Measurements from ENCODE around the gene ARHGAP23. TPM values are rescaled to one million over a fixed set of nuclear protein-coding genes. Genes with fewer than 3 reads are reported as not detected.
"Not testable (repeated sequence)": the region's sequence is repeated elsewhere in the genome, so short reads cannot be mapped to it uniquely, and the experiment has no call there.

Gene ARHGAP23
- total RNA-seq, 1 experiment from 2014 or later, result 56.4 TPM

- peaks cover 45% of the 10 kb centered on the region for H3K36me3 ChIP-seq
- no peaks in the 10 kb centered on the region for H3K27me3 ChIP-seq (replicated peaks)
- H3K4me3 ChIP-seq, result no peak overlapping the region
- no peaks in the 10 kb centered on the region for H3K4me1 ChIP-seq (replicated peaks)
- DNase-seq (ENCODE audit: low read depth in 1 of 2, low spot score in 2 of 2), result no peak
- H3K27ac ChIP-seq, result no peak overlapping the region
- no peaks in the 10 kb centered on the region for H3K9me3 ChIP-seq (replicated peaks)
Measured at GRCh38 chr17:38507436-38507835, 79.2 kb downstream of the ARHGAP23 start.

- no peak overlapping the region for H3K4me3 ChIP-seq
- no peaks in the 10 kb centered on the region for H3K27me3 ChIP-seq (replicated peaks)
- H3K9me3 ChIP-seq (replicated peaks), result no peaks in the 10 kb centered on the region
- H3K27ac ChIP-seq, result no peak overlapping the region
- no peak for DNase-seq (ENCODE audit: low read depth in 1 of 2, low spot score in 2 of 2)
- H3K36me3 ChIP-seq, result peaks cover 42% of the 10 kb centered on the region
- H3K4me1 ChIP-seq (replicated peaks), result no peaks in the 10 kb centered on the region
Measured at GRCh38 chr17:38507921-38508569, 79.8 kb downstream of the ARHGAP23 start.

- no peak overlapping the region for H3K27ac ChIP-seq
- H3K4me1 ChIP-seq (replicated peaks), result no peaks in the 10 kb centered on the region
- no peaks in the 10 kb centered on the region for H3K27me3 ChIP-seq (replicated peaks)
- peaks cover 38% of the 10 kb centered on the region for H3K36me3 ChIP-seq
- no peak overlapping the region for H3K4me3 ChIP-seq
- DNase-seq (ENCODE audit: low read depth in 1 of 2, low spot score in 2 of 2), result no peak
- no peaks in the 10 kb centered on the region for H3K9me3 ChIP-seq (replicated peaks)
Measured at GRCh38 chr17:38508570-38508950, 80.3 kb downstream of the ARHGAP23 start.

GRCh38 chr17:38508954-38509771 lies 80.9 kb downstream of the ARHGAP23 start:
- Histone ChIP-seq H3K4me3 (no peak overlapping the region), H3K27ac (no peak overlapping the region), H3K9me3 (replicated peaks) (no peaks in the 10 kb centered on the region), H3K27me3 (replicated peaks) (no peaks in the 10 kb centered on the region), H3K4me1 (replicated peaks) (no peaks in the 10 kb centered on the region), H3K36me3 (peaks cover 33% of the 10 kb centered on the region)
- DNase-seq (ENCODE audit: low read depth in 1 of 2, low spot score in 2 of 2), result peak in 1 of 2 experiments; percentile 52

GRCh38 chr17:38509772-38510420 lies 81.6 kb downstream of the ARHGAP23 start:
- Histone ChIP-seq H3K27ac (no peak overlapping the region), H3K27me3 (replicated peaks) (no peaks in the 10 kb centered on the region), H3K9me3 (replicated peaks) (no peaks in the 10 kb centered on the region), H3K4me1 (replicated peaks) (no peaks in the 10 kb centered on the region), H3K4me3 (no peak overlapping the region), H3K36me3 (peaks cover 33% of the 10 kb centered on the region)
- no peak for DNase-seq (ENCODE audit: low read depth in 1 of 2, low spot score in 2 of 2)

GRCh38 chr17:38510421-38511149 lies 82.3 kb downstream of the ARHGAP23 start:
- H3K27ac ChIP-seq, result no peak overlapping the region
- no peaks in the 10 kb centered on the region for H3K9me3 ChIP-seq (replicated peaks)
- no peak for DNase-seq (ENCODE audit: low read depth in 1 of 2, low spot score in 2 of 2)
- H3K4me3 ChIP-seq, result no peak overlapping the region
- peaks cover 32% of the 10 kb centered on the region for H3K36me3 ChIP-seq
- no peaks in the 10 kb centered on the region for H3K4me1 ChIP-seq (replicated peaks)
- no peaks in the 10 kb centered on the region for H3K27me3 ChIP-seq (replicated peaks)

GRCh38 chr17:38511150-38512108 lies 83.2 kb downstream of the ARHGAP23 start:
- H3K27ac ChIP-seq, result no peak overlapping the region
- no peaks in the 10 kb centered on the region for H3K9me3 ChIP-seq (replicated peaks)
- H3K27me3 ChIP-seq (replicated peaks), result no peaks in the 10 kb centered on the region
- no peaks in the 10 kb centered on the region for H3K4me1 ChIP-seq (replicated peaks)
- H3K4me3 ChIP-seq, result no peak overlapping the region
- DNase-seq (ENCODE audit: low read depth in 1 of 2, low spot score in 2 of 2), result no peak
- H3K36me3 ChIP-seq, result peaks cover 23% of the 10 kb centered on the region

- Histone ChIP-seq H3K27me3 (replicated peaks) (no peaks in the 10 kb centered on the region), H3K27ac (no peak overlapping the region), H3K4me3 (no peak overlapping the region), H3K36me3 (peaks cover 15% of the 10 kb centered on the region), H3K9me3 (replicated peaks) (no peaks in the 10 kb centered on the region), H3K4me1 (replicated peaks) (no peaks in the 10 kb centered on the region)
- DNase-seq (ENCODE audit: low read depth in 1 of 2, low spot score in 2 of 2), result no peak
Measured at GRCh38 chr17:38512473-38513058, 84.3 kb downstream of the ARHGAP23 start.

- H3K27me3 ChIP-seq (replicated peaks); DNase-seq (ENCODE audit: low read depth in 1 of 2, low spot score in 2 of 2); H3K9me3 ChIP-seq (replicated peaks); H3K4me1 ChIP-seq (replicated peaks); H3K36me3 ChIP-seq; H3K27ac ChIP-seq; H3K4me3 ChIP-seq: not testable (repeated sequence)
Measured at GRCh38 chr17:38526526-38526925, 98.3 kb downstream of the ARHGAP23 start.

GRCh38 chr17:38528141-38528540 lies 99.9 kb downstream of the ARHGAP23 start:
- not testable (repeated sequence) for H3K9me3 ChIP-seq (replicated peaks); H3K4me1 ChIP-seq (replicated peaks); H3K27ac ChIP-seq; DNase-seq (ENCODE audit: low read depth in 1 of 2, low spot score in 2 of 2); H3K27me3 ChIP-seq (replicated peaks); H3K36me3 ChIP-seq; H3K4me3 ChIP-seq

- H3K4me3 ChIP-seq; H3K9me3 ChIP-seq (replicated peaks); DNase-seq (ENCODE audit: low read depth in 1 of 2, low spot score in 2 of 2); H3K27me3 ChIP-seq (replicated peaks); H3K4me1 ChIP-seq (replicated peaks); H3K27ac ChIP-seq; H3K36me3 ChIP-seq: not testable (repeated sequence)
Measured at GRCh38 chr17:38530856-38531255, 102.6 kb downstream of the ARHGAP23 start.

- not testable (repeated sequence) for H3K27ac ChIP-seq; H3K27me3 ChIP-seq (replicated peaks); H3K4me1 ChIP-seq (replicated peaks); H3K36me3 ChIP-seq; H3K4me3 ChIP-seq; H3K9me3 ChIP-seq (replicated peaks); DNase-seq (ENCODE audit: low read depth in 1 of 2, low spot score in 2 of 2)
Measured at GRCh38 chr17:38531761-38532160, 103.5 kb downstream of the ARHGAP23 start.
